ENCODE results near the gene NRXN3.

NRXN3 gene

GRCh38 chr14:79708426-79709388 lies 1538.5 kb downstream of the NRXN3 start:
- no peak for TF ChIP-seq CTCF (IDR thresholded peaks at IDR 0.05)

GRCh38 chr14:79709573-79709972 lies 1539.4 kb downstream of the NRXN3 start:
- TF ChIP-seq CTCF (IDR thresholded peaks at IDR 0.05), result no peak

DNA sequence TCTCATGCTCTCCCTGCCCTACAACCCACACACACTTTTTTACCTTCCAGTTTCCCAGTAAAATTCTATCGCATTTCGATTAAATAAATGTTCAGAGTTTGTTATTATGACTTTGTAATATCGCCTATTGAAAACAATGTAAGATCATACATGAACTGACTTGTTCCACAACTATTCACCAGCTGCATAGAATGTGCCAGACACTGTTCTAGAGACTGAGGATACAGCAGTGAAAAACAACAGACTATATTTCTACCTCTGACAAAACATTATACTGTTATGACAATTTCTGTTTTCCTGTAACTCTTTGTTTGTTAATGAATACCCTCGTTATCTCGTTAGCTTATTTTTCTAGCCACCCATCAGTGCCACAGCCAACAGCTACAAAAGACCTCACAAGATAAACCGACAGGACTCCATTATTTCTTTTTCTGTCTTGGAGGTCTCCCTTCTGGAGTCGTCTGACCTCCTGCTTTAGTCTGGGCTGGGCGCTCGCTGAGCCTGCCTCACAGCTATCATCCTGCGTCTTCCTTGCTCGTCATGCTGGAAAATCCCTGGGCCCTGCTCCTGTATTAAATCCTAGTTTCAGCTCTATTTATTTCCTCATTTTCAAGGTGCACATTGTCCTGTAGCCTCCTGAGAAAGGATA lies 1542.3 kb downstream of the NRXN3 start:
- no peak for TF ChIP-seq CTCF (IDR thresholded peaks at IDR 0.05)

GRCh38 chr14:79721399-79722084 lies 1551.4 kb downstream of the NRXN3 start:
- no peak for TF ChIP-seq CTCF (IDR thresholded peaks at IDR 0.05)

DNA sequence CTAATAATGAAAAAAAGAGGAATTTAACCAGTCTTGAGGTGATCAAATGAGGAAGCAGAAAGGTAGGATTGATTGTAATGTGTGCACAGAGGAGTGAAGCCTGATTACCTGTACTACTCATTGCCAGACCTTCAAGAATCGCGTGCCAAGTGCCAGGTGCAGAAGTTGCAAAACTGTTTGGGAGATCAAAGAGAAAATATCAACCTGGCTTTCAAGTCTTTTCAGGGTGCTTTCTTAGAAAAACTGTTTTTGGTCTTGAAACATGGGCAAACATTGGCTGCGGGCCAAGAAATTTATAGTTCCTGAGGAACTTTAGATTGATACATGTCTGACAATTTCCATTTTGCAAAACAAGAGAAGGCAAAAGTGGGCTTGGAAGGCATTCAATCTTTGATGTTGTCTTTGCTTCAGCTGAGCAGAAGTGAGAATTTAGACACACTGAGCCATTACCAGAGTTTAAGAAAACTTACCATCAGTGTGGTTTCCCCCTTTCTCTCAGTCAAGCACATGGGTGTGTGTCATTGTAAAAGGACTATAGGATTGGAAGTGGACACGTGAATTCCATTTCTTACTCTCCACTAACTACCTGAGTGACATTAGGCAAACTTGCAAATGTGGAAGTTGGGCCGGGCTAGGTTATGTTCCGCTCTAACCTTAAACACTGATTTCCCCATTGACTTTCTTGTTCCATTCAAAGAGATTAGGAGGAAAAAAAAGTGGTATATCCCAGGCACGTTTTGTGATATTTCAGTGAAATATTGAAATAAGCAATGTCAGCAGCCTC lies 1555.0 kb downstream of the NRXN3 start:
- TF ChIP-seq CTCF (IDR thresholded peaks at IDR 0.05), result no peak

GRCh38 chr14:79727900-79728299 lies 1557.7 kb downstream of the NRXN3 start:
- no peak for TF ChIP-seq CTCF (IDR thresholded peaks at IDR 0.05)

- no peak for TF ChIP-seq CTCF (IDR thresholded peaks at IDR 0.05)
Measured at GRCh38 chr14:79728331-79728730, 1558.2 kb downstream of the NRXN3 start.

All from LNCAP (cell line).